SK-N-SH (cell line): Measurements from ENCODE around the gene ARMH4.

ENCODE experiments used
- ELF1 ChIP-seq: IDR thresholded peaks from 2 replicates; pipeline ENCODE4 v1.4.0; 2012
- EP300 ChIP-seq, 2 experiments: IDR thresholded peaks; 2 replicates each; pipeline versions ENCODE4 v1.4.0 to v1.6.1; 2012; ENCODE audit warnings: borderline replicate concordance in 1 of 2, low read depth in 1 of 2, low read length in 1 of 2
- FOXM1 ChIP-seq: IDR thresholded peaks from 2 replicates; pipeline ENCODE4 v1.4.0; 2012; ENCODE audit warnings: low read depth, mild to moderate bottlenecking
- MEF2A ChIP-seq: IDR thresholded peaks from 2 replicates; pipeline ENCODE4 v1.4.0; 2012; ENCODE audit warnings: low read depth, borderline replicate concordance
- PBX3 ChIP-seq: IDR thresholded peaks from 2 replicates; pipeline ENCODE4; 2012
- POLR2AphosphoS5 ChIP-seq: IDR thresholded peaks from 2 replicates; pipeline ENCODE4 v1.6.1; 2012; ENCODE audit warnings: low read depth, low read length
- RCOR1 ChIP-seq: fragments of 150-350 bp; IDR thresholded peaks from 2 replicates; pipeline ENCODE4 v1.6.1; 2017; ENCODE audit warnings: antibody characterized with exemption, low read length
- TAF1 ChIP-seq: IDR thresholded peaks from 2 replicates; pipeline ENCODE4 v1.6.1; 2012; ENCODE audit warnings: low read depth, mild to moderate bottlenecking, low read length, moderate library complexity, borderline replicate concordance
- TF ChIP-seq, protein P1 (sequence below): fragments of 200-600 bp; sonication (generic); IDR thresholded peaks from 2 replicates; pipeline ENCODE4 v1.6.1; 2017; ENCODE audit warnings: antibody characterized with exemption, mild to moderate bottlenecking, moderate library complexity
- TF ChIP-seq, protein P2 (sequence below): fragments of 150-350 bp; IDR thresholded peaks from 2 replicates; pipeline ENCODE4 v1.6.1; 2017; ENCODE audit warnings: antibody characterized with exemption, low read length, low read depth, borderline replicate concordance

- no peak for TF ChIP-seq ELF1
- TF ChIP-seq EP300 (IDR thresholded peaks at IDR 0.05; ENCODE audit: borderline replicate concordance in 1 of 2, low read depth in 1 of 2, low read length in 1 of 2) = no peak
- TF ChIP-seq RCOR1 = no peak
- TF ChIP-seq, protein P1, sequence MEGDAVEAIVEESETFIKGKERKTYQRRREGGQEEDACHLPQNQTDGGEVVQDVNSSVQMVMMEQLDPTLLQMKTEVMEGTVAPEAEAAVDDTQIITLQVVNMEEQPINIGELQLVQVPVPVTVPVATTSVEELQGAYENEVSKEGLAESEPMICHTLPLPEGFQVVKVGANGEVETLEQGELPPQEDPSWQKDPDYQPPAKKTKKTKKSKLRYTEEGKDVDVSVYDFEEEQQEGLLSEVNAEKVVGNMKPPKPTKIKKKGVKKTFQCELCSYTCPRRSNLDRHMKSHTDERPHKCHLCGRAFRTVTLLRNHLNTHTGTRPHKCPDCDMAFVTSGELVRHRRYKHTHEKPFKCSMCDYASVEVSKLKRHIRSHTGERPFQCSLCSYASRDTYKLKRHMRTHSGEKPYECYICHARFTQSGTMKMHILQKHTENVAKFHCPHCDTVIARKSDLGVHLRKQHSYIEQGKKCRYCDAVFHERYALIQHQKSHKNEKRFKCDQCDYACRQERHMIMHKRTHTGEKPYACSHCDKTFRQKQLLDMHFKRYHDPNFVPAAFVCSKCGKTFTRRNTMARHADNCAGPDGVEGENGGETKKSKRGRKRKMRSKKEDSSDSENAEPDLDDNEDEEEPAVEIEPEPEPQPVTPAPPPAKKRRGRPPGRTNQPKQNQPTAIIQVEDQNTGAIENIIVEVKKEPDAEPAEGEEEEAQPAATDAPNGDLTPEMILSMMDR = no peak
- TF ChIP-seq FOXM1 = no peak
- TF ChIP-seq PBX3 = no peak
- TF ChIP-seq, protein P2, sequence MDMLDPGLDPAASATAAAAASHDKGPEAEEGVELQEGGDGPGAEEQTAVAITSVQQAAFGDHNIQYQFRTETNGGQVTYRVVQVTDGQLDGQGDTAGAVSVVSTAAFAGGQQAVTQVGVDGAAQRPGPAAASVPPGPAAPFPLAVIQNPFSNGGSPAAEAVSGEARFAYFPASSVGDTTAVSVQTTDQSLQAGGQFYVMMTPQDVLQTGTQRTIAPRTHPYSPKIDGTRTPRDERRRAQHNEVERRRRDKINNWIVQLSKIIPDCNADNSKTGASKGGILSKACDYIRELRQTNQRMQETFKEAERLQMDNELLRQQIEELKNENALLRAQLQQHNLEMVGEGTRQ = no peak
- no peak for TF ChIP-seq POLR2AphosphoS5
- TF ChIP-seq MEF2A = no peak
- no peak for TF ChIP-seq TAF1
These were observed 177.1 kb downstream of the ARMH4 start for GRCh38 chr14:57974896-57975295.
